G401 (cell line): ENCODE results near the gene DCAF11. TPM values are rescaled to one million over a fixed set of nuclear protein-coding genes. Genes with fewer than 3 reads are reported as not detected.

ENCODE experiments used
- DNase-seq: peaks from one replicate; pipeline ENCODE4 v3.0.0-alpha.2; 2015; ENCODE audit warnings: low spot score
- in situ Hi-C: cut with HindIII; loops from 2 replicates; pipeline ENCODE4 v1.10.0; 2016; ENCODE audit warnings: low sequenced_read_pairs, mixed read lengths
- total RNA-seq: library from RNA; depleted of rRNA; stranded (reverse); fragments of >200 nt; shearing (Covaris generic); gene quantifications from 2 replicates; pipeline ENCODE4 v1.2.3, GENCODE V29; 2014

The DCAF11 gene
- total RNA-seq, 1 experiment from 2014 or later, result 125 TPM

- no peak for DNase-seq
- in situ Hi-C loops, result no loop called here
Measured at GRCh38 chr14:24077086-24077485, 37.5 kb upstream of the DCAF11 start.

- in situ Hi-C loops, result no loop called here
- DNase-seq, result no peak
Measured at GRCh38 chr14:24078146-24078545, 36.4 kb upstream of the DCAF11 start.

GRCh38 chr14:24079491-24080141 lies 35.0 kb upstream of the DCAF11 start:
- peak; percentile 95 for DNase-seq
- in situ Hi-C loops, result no loop called here

GRCh38 chr14:24080142-24080530 lies 34.4 kb upstream of the DCAF11 start:
- in situ Hi-C loops, result no loop called here
- DNase-seq, result no peak

- in situ Hi-C loops, result no loop called here
- DNase-seq, result peak; percentile 84
Measured at GRCh38 chr14:24080888-24081738, 33.5 kb upstream of the DCAF11 start.

GRCh38 chr14:24081739-24082211 lies 32.8 kb upstream of the DCAF11 start:
- in situ Hi-C loops, result no loop called here
- DNase-seq, result peak; percentile 40

DNA sequence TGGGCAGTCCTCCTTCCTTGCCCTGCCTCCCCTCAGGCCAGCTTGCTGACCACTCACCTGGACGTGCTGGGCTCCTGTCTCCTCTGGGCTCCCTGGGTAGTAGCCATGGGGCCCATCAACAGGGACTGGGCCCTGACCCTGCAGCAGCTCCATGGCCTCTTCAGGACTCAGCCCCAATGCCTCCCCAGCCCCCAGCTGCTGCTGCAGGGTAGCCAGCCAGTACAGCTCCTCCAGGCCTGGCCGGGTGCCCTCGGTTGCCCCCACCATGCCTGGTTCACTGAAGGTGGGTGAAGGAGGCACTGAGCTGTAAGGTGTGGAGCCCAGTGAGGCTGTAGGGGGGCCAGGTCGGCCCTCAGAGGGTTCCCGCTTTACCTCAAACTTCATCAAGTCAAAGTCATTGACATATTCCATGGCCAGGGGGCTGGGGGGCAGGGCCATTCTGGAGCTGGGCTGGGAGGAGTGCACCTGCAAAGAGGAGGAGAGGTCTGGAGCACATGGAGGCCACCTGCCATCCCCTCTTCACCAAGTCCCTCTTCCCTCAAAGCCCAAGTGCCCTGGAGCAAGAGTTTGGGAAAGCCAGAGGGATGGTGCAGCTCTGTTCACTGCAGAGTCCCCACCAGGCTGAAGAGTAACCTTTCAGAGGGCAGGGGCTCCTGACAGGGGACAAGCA lies 32.0 kb upstream of the DCAF11 start:
- in situ Hi-C loops, result no loop called here
- DNase-seq, result no peak

DNA sequence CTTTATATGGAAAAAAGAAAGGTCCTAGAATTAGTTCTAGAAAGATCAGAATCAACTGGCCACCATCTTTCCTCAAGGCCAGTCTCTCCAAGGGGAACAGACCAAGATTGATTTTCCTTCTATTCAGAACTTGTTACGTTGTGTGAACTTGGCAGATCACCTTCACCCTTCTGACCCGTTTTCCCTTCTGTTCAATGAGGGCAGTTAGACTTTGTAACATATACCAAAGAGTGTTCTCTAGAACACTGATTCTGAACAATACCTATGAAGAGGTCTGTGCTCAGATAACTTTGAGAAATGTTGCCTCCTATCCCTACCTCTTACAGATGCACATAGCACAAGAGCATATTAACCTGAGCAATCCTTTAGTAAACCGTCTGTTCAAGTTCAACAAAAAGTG lies 31.1 kb upstream of the DCAF11 start:
- in situ Hi-C loops, result no loop called here
- no peak for DNase-seq

GRCh38 chr14:24084440-24084839 lies 30.1 kb upstream of the DCAF11 start:
- no peak for DNase-seq
- in situ Hi-C loops, result no loop called here

- in situ Hi-C loops, result no loop called here
- DNase-seq, result no peak
Measured at GRCh38 chr14:24085215-24085614, 29.4 kb upstream of the DCAF11 start.

GRCh38 chr14:24086193-24086955 lies 28.2 kb upstream of the DCAF11 start:
- in situ Hi-C loops, result no loop called here

DNA sequence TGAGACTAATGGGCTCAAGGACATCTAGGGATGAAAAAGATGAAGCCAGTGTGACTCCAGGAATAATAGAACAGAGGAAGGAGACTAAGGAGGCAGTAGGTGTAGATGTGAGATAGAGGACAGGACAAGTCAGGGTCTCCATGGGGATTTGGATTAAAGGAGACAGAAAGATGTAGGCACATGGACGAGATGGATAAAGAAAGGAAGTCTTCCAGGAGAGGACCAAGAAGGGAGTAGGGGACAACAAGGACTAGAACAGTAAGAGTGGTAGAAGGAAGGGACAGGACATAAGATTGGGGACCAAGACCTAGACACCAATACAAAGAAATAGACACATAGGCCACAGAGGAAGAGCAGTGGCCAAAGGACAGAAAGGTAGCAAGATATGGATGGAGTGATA lies 27.6 kb upstream of the DCAF11 start:
- DNase-seq, result no peak
- in situ Hi-C loops, result no loop called here

More at GRCh38 chr14:24086193-24086955, 28.2 kb upstream of the DCAF11 start:
- no peak for DNase-seq

DNA sequence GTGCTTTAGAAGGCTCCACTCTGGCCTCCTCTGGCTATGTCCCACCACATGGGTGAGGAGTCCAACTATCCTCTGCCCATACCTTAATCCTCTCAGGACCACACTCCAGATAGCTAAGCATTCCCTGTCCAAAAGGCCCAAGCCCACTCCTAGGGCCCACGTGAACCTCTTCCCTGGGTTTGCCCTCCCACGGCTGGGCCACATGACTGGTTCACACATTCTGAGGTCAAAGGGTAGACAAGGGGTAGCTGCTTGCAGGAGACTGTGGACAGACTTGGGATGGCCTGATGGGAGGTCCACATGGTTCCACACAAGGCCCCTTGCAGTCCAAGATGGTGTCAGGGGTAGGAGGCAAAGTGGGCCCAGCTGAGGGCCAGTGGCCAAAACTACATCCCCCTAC lies 26.5 kb upstream of the DCAF11 start:
- no peak for DNase-seq
- in situ Hi-C loops, result no loop called here

- in situ Hi-C loops, result no loop called here
- DNase-seq, result no peak
Measured at GRCh38 chr14:24089890-24090289, 24.7 kb upstream of the DCAF11 start.

DNA sequence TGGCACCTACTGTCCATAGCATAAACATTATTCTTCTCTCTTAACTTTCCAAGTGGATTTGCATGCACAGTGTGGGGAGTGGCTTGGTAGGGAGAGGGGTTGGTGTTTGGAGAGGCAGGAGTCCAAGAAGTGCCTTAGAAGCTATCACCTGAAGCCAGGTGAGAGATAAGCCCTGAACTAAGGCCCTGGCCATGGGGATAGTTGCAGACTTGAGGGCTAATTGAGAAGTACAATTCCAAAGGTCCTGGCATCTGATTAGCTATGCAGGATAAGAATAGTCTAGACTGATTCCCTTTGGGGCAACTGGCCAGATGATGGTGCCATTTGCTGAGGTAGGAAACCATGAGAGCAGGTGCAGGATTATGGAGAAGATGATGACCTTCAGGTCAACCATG lies 22.5 kb upstream of the DCAF11 start:
- in situ Hi-C loops, result no loop called here
- no peak for DNase-seq

DNA sequence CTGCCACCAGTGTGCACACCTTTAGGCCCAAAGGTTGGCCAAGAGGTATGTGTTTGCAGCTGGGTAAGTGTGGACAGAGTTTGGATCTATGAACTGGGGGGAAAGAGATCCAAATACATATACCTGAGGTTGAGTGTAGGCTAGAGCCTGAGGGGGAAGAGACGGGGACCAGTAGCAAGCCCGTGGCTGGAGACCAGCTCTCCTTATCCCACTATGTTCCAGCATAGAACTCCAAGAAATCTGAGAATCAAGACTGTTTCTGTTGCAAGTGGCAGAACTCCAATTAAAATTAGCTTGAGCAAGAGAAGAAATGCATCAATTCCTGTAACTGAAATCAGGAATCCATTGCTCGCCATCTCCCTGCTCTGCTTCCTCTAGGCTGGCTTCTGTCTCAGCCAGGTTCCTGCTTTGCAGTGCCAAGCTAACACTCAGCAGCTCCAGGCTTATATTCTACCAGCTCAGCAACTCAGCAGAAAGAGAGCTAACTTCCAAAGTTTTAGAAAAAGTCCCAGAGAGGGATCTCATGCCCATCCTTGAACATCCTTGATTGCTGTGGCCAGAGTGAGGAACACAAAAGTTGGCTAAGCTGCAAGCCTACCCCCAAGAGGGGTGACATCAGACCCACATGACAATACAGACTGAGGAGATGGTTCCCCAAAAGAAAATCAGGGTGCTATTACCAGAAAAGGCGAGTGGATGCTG lies 21.9 kb upstream of the DCAF11 start:
- no peak for DNase-seq
- in situ Hi-C loops, result no loop called here

- in situ Hi-C loops, result no loop called here
- DNase-seq, result no peak
Measured at GRCh38 chr14:24093207-24093900, 21.2 kb upstream of the DCAF11 start.
